DND-41 (cell line): ENCODE data around the gene ZNF668.

ENCODE experiments used
- ATAC-seq: fragments of 200-7000 bp; cut with Tn5 transposase; 3 replicates; pipeline ENCODE4 v1.9.1; 2021; ENCODE audit warnings: low read depth; ENCODE audit not compliant: insufficient read depth
- DNase-seq: peaks from one replicate; pipeline ENCODE4 v3.0.0-alpha.2; 2020
- H2AFZ ChIP-seq: 2 replicates; pipeline ENCODE4 v1.6.0; 2012; ENCODE audit warnings: low read depth, low read length
- H3K27ac ChIP-seq: 2 replicates; pipeline ENCODE4 v1.5.1; 2012; ENCODE audit warnings: low read length, inconsistent platforms
- H3K27me3 ChIP-seq: fragments of 200-600 bp; sonication (generic); 2 replicates; pipeline ENCODE4 v1.6.0; 2012; ENCODE audit warnings: low read length, mild to moderate bottlenecking, inconsistent platforms; ENCODE audit not compliant: insufficient read depth, poor library complexity
- H3K36me3 ChIP-seq: 2 replicates; pipeline ENCODE4 v1.5.1; 2012; ENCODE audit warnings: low read length, inconsistent platforms; ENCODE audit not compliant: insufficient read depth
- H3K4me1 ChIP-seq: 2 replicates; pipeline ENCODE4 v1.5.1; 2012; ENCODE audit warnings: mild to moderate bottlenecking, low read length; ENCODE audit not compliant: insufficient read depth
- H3K4me2 ChIP-seq: 2 replicates; pipeline ENCODE4 v1.6.0; 2012; ENCODE audit warnings: mild to moderate bottlenecking, moderate library complexity, low read length, inconsistent platforms; ENCODE audit not compliant: insufficient read depth
- H3K4me3 ChIP-seq, 2 experiments: fragments of 200-600 bp in 1 of 2; shearing (Covaris generic) in 1 of 2; 2 replicates each; pipeline ENCODE4 v1.5.1; 2012 to 2016; ENCODE audit warnings: inconsistent platforms in 2 of 2, low read length in 2 of 2, mild to moderate bottlenecking in 2 of 2, low read depth in 1 of 2, moderate library complexity in 1 of 2
- H3K79me2 ChIP-seq: 2 replicates; pipeline ENCODE4 v1.6.0; 2012; ENCODE audit warnings: low read length, inconsistent platforms; ENCODE audit not compliant: insufficient read depth
- H3K9ac ChIP-seq: 2 replicates; pipeline ENCODE4 v1.6.0; 2012; ENCODE audit warnings: low read depth, mild to moderate bottlenecking, inconsistent platforms, low read length, moderate library complexity
- H3K9me3 ChIP-seq: 2 replicates; pipeline ENCODE4 v1.5.1; 2012; ENCODE audit warnings: low read length, moderate library complexity, mild to moderate bottlenecking, inconsistent platforms; ENCODE audit not compliant: insufficient read depth, severe bottlenecking
- H4K20me1 ChIP-seq: 2 replicates; pipeline ENCODE4 v1.6.0; 2012; ENCODE audit warnings: low read length; ENCODE audit not compliant: insufficient read depth
- CTCF ChIP-seq: IDR thresholded peaks from 2 replicates; pipeline ENCODE4 v1.5.1; 2012; ENCODE audit warnings: borderline replicate concordance, low read length, moderate library complexity, mild to moderate bottlenecking; ENCODE audit not compliant: poor library complexity, severe bottlenecking; ENCODE audit errors: extremely low read depth
- EZH2 ChIP-seq: IDR thresholded peaks from 3 replicates; pipeline ENCODE4 v1.6.1; 2012; ENCODE audit warnings: borderline replicate concordance, low read depth, mild to moderate bottlenecking, moderate library complexity, low read length, inconsistent platforms; ENCODE audit not compliant: severe bottlenecking

Gene ZNF668

DNA sequence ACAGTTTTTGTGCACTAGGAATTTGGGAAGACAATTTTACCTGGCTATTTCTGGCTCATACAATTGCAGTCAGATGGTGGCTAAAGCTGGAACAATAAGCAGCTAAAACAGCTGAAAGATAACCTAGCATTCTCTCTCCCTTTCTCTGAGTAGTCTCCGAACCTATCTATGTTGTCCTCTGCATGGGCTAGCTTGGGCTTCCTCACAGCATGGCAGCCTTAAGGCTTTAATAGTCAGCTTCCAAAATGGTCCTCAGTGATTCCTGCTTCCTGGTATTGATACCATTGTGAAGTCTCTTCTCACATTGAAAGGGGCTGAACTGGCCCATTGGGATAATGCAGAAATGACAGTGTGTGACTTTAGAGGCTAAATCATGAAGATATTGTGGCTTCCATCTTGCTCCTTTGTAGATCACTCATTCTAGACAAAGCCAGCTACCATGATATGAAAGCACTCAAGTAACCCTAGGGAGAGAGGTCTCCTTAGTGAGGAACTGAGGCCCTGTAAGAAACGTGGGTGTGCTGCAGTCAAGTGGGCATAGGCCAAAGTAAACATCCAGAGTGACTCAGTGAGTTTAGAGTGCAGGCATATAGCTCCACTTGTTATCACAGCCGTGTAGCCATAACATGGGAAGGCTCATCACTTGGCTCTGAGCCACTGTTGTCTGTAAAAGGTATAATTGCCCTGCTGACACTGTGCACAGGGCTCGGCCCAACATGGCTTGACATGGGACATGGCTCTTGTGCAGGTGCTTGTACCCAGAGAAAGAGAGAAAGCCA is 26.0 kb upstream of the ZNF668 start:
- Histone ChIP-seq H3K27ac (no peak overlapping the region), H3K27me3 (no peaks in the 10 kb centered on the region), H3K9me3 (no peaks in the 10 kb centered on the region), H3K4me1 (peaks cover 7% of the 10 kb centered on the region), H2AFZ (no peak overlapping the region), H3K79me2 (no peaks in the 10 kb centered on the region), H3K36me3 (no peaks in the 10 kb centered on the region), H3K9ac (no peak overlapping the region), H4K20me1 (no peaks in the 10 kb centered on the region), H3K4me2 (no peak overlapping the region), H3K4me3 (no peak overlapping the region)
- DNase-seq, result no peak
- ATAC-seq, result no peak
- TF ChIP-seq EZH2 (no peak), CTCF (no peak)

- TF ChIP-seq CTCF (no peak), EZH2 (no peak)
- H3K79me2 ChIP-seq, result peaks cover 37% of the 10 kb centered on the region
- H3K9me3 ChIP-seq, result no peaks in the 10 kb centered on the region
- H4K20me1 ChIP-seq, result no peaks in the 10 kb centered on the region
- H3K4me3 ChIP-seq, result peak within 1 kb of the TSS; percentile 39 to 85
- peaks cover 28% of the 10 kb centered on the region for H3K4me1 ChIP-seq
- DNase-seq, result peak; percentile 92
- H3K9ac ChIP-seq, result peak within 1 kb of the TSS; percentile 68
- peak within 1 kb of the TSS; percentile 78 for H3K4me2 ChIP-seq
- H3K36me3 ChIP-seq, result peaks cover 25% of the 10 kb centered on the region
- peak; percentile 94 for ATAC-seq
- H3K27ac ChIP-seq, result peak within 1 kb of the TSS; percentile 68
- no peaks in the 10 kb centered on the region for H3K27me3 ChIP-seq
- H2AFZ ChIP-seq, result peak within 1 kb of the TSS; percentile 78
Measured at GRCh38 chr16:31094424-31095120, 20.5 kb upstream of the ZNF668 start, which contains the start of gene VKORC1. Gene VKORC1 (minus strand): TSS chr16:31094797. CDS start chr16:31094729, 68 bp downstream.

- Histone ChIP-seq H3K4me1 (peaks cover 28% of the 10 kb centered on the region), H3K27ac (peak overlapping the region; percentile 68), H3K4me2 (peak overlapping the region; percentile 78), H3K79me2 (peaks cover 37% of the 10 kb centered on the region), H4K20me1 (0 out of 2 replicates have a peak, but pooled peaks cover 3% of the 10 kb centered on the region), H3K4me3 (peak overlapping the region; percentile 39 to 85; a peak in 3 of 4 replicates), H2AFZ (peak overlapping the region; percentile 78), H3K36me3 (peaks cover 27% of the 10 kb centered on the region), H3K9me3 (no peaks in the 10 kb centered on the region), H3K9ac (peak overlapping the region; percentile 68), H3K27me3 (no peaks in the 10 kb centered on the region)
- no peak for ATAC-seq
- DNase-seq, result no peak
- no peak for TF ChIP-seq EZH2
- no peak for TF ChIP-seq CTCF
Measured at GRCh38 chr16:31094088-31094423, 20.0 kb upstream of the ZNF668 start.
